Stimulated activated CD4-positive, alpha-beta T cell treated with anti-CD3 and anti-CD28 coated beads, Interleukin-1b, Interleukin-23, amount 100 ng/mL, for 4 hours (primary cell): ENCODE data around the gene SLC35E2B.
"Not testable (repeated sequence)": the region's sequence is repeated elsewhere in the genome, so short reads cannot be mapped to it uniquely, and the experiment has no call there.

ENCODE experiments used
- DNase-seq, 2 donors: peaks; one replicate each; pipeline ENCODE4 v3.0.0-alpha.2; 2020; ENCODE audit warnings: low read depth in 2 of 2

Gene SLC35E2B

DNA sequence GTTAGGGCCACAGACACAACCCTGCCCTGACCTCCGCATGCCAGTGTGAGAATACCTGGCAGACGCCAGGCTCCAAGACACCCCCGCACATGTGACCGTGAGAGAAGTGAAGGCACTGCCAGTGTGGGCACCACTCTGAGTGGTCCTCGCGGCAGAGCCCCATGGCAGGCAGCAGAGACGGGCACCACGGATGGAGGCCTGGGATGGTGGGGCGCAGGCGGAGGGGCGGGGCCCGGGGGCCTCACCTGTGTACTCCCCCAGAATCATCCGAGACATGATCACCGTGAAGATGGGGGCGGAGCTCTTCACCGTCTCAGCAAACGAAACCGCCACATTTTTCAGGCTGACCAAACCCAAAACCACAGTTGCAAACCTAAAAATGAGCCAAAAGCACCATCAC lies 17.4 kb downstream of the SLC35E2B start:
- DNase-seq, result not testable (repeated sequence)

- not testable (repeated sequence) for DNase-seq
These were observed 17.8 kb downstream of the SLC35E2B start for GRCh38 chr1:1674806-1675205.

DNA sequence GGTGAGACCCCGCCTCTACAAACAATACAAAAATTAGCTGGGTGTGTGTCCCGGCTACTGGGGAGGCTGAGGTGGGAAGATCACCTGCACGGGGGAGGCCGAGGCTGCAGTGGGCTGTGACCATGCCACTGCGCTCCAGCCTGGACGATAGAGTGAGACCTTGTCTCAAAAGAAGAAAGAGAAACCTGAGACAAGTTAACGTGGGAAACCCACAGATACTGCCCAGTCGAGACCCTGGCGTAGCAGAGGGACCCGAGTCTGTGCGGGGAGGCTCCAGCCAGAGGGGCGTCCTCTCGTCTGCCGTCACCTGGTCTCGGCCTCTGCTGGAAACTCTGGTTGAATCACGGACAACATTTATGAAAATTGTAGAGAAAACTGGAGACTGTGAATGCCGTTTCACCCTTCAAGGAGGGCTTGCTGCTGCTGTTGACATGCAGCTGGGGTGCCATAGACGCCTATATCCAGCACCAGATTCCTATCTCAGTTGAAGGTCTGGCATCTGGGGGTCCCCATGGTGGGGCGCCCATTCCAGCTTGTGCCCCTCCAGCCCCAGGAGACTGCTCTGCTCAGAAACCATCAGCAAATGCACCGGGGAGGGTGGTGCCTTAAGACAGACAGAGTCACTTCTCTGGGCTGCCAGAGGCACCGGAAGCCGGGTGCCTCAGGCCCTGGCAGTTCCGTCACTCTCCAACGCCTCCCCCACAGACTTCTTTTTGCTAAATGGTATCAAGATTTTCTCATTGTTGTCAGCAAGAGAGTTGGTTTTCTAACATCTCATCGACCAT lies 20.2 kb downstream of the SLC35E2B start:
- no peak for DNase-seq

GRCh38 chr1:1671365-1672119 lies 21.1 kb downstream of the SLC35E2B start:
- no peak for DNase-seq

- no peak for DNase-seq
These were observed 21.7 kb downstream of the SLC35E2B start for GRCh38 chr1:1670866-1671265.

GRCh38 chr1:1669468-1670440 lies 22.8 kb downstream of the SLC35E2B start:
- no peak for DNase-seq

DNA sequence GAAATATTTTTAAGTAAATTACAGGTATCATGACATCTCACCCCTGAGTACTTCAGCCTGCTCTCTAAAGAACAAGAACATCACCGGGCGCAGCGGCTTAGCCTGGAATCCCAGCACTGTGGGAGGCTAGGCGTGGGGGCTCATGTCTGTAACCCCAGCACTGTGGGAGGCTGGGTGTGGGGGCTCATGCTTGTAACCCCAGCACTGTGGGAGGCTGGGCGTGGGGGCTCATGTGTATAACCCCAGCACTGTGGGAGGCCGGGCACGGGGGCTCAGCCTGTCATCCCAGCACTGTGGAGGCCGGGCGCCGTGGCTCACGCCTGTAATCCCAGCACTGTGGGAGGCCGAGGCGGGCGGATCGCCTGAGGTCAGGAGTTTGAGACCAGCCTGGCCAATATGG lies 26.1 kb downstream of the SLC35E2B start:
- DNase-seq, result no peak

GRCh38 chr1:1665815-1666251 lies 26.8 kb downstream of the SLC35E2B start:
- peak; percentile 19 to 29 for DNase-seq

DNA sequence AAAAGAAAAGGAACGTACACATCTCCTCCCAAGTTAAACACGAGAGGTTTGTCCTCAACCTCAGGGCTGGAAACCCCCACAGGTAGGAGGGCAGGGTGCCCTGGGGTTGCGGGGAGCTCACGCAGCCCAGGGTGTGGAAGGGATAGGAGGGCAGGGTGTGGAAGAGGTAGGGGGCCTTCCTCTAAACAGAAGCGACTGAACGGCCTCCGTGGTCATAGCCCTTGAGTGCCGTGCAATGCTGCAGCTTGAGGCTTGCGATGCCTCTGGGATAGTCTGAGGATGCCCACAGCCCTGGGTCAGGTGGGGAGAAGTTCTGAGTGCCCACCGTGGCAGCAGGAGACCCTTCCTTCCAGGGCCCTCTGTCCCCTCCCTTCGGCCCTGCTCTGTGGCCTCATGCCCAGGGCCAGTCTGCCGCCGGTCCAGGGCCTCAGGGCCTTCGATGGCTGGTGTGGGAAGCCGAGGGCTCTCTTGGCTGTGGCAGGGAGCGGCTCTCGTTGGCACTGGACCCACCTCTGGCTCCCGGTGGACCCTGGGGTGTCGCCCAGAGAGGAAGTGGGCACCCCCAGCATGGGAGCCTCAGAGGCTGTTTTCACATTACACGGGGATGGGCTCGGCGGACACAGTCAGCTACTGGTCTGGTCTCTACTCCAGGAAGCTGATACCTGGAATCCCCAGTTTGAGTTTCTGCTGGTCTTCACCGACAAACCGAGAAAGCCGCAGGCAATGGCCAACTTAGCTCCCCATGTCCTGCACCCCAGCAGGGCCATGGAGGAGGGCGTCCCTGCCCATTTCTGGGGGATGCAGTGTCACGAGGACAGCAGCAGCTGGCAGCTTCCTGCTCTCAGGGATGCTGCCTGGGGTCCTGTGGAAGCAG lies 27.4 kb downstream of the SLC35E2B start:
- no peak for DNase-seq

GRCh38 chr1:1664318-1664717 lies 28.3 kb downstream of the SLC35E2B start:
- not testable (repeated sequence) for DNase-seq

GRCh38 chr1:1662830-1663560 lies 29.6 kb downstream of the SLC35E2B start:
- not testable (repeated sequence) for DNase-seq

DNA sequence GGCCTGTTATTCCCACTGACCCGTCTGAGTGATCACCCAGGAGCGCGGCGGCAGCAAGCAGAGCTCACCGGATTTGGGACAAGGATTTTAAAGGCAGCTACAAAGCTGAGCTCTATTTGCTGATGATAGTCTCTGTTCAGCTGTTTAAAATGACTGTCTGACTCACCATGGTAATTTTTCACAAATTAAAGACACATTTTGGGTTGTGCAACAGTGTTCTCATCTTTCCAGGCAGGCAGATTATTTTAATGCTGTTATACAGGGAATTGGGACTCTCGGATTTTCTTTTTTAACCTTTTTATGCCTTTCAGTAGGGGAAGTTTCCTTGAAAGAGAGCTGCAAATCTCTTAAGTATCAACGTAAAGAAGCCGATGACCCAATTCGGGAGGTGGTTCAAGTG lies 30.2 kb downstream of the SLC35E2B start:
- DNase-seq, result not testable (repeated sequence)

DNA sequence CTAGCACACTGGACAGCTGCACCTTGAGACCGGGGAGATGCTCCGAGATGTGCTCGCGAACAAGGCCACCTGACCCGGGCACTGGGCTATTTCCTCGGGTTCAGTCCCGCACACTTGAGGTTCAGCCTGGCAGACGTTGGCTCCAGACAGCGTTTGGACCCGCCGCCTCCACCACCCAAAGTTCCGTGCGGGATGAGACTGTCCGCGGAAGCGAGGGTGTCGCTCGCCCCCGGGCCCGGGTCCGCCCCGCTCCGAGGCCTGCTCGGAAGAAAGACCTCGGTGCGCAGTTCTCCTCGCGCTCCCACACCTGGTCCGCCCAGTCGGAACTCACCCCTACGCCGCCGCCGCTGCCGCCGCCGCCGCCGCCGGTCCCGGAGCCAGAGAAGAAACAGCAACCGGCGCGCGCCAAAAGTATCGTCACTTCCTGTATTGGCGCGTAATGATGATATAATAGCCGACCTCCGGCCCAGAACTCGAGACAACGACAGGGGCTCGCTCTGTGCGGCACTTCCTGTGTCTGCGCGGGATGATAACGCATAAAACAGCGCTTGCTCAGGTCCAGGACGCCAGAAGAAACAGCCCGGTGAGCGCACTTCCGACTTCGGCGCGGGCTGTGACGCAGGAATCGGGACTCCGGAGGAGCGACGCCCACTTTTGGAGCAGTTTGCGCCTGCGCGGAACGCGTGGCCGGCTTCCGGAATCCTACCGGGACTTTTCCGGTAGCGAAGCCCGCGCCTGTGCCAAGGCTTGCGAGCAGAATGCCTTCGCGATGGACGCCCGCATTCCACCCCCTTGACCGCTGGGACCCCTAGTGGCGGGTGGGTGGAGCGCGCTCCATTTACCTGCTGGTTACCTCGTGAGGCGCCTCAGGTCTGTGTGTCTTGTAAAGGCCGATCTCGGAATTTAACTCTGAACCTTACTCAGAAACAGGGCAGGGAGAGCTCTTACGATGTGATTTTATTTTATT lies 33.7 kb downstream of the SLC35E2B start, which contains the start of gene CDK11B:
TSS of gene CDK11B (minus strand) at position 422 of the 967 bp plus-strand sequence. CDS start 1,519 bp downstream, outside the sequence.
- peak; percentile 91 to 96 for DNase-seq

- not testable (repeated sequence) for DNase-seq
These were observed 44.3 kb downstream of the SLC35E2B start for GRCh38 chr1:1648265-1648664.

- DNase-seq, result not testable (repeated sequence)
These were observed 44.9 kb downstream of the SLC35E2B start for GRCh38 chr1:1647567-1648241.

DNA sequence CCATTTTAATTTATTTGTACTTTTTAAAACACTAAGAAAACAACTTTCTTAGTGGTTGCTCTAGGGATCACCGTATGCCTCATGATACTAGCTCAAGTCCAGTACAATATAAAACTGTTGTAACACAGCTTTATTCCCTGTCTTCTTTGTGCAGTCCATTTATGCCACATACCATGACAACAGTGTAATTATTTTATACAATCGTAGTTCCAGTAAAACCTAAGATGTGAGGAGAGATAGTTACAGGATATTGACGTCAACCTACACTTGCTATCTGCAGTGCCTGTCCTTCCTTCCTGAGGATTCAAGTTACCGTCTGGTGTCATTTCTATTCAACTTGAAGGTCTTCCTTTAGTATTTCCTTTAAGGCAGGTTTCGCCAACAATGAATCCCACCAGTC lies 46.3 kb downstream of the SLC35E2B start:
- not testable (repeated sequence) for DNase-seq

DNA sequence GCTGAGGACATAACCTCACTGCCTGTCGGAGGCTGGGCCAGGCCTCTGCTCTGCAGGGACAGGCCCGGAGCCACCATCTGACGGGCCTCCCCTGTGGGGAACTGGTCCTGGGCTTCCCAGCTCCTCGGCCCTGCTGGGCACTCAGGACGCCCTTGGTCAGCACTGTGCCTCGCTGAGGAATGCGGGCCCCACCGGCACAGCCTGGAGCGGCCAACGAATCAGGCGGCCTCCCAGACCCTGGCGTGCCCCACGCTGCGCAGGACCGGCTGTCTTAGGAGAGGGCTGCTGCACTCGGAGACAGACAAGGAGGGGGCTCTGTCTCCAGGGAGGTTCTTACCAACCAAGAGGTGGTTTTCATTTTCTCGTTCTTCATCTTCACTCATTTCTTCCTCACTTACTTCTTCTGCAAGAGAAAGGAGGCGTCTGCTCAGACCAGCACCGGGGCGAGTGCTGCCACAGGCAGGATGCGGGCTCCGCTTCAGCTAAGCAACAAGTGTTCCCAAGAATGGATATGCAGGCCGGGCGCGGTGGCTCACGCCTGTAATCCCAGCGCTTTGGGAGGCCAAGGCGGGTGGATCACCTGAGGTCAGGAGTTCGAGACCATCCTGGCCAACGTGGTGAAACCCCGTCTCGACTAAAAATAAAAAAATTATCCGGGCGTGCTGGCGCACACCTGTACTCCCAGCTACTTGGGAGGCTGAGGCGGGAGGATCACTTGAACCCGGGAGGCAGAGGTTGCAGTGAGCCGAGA lies 51.7 kb downstream of the SLC35E2B start:
- not testable (repeated sequence) for DNase-seq
